Panc1 (cell line): ENCODE measurements around the gene WWOX.

Source experiments
- CTCF ChIP-seq: fragments of 450-650 bp; IDR thresholded peaks from 2 replicates; pipeline ENCODE4 v1.5.1; 2017; ENCODE audit warnings: mild to moderate bottlenecking
- POLR2AphosphoS5 ChIP-seq: IDR thresholded peaks from 2 replicates; pipeline ENCODE4 v1.6.1; 2012; ENCODE audit warnings: mild to moderate bottlenecking, low read depth, low read length, moderate library complexity
- REST ChIP-seq, 2 experiments: IDR thresholded peaks; 2 replicates each; pipeline ENCODE4 v1.6.1; 2011 to 2012; ENCODE audit warnings: low read depth in 2 of 2, control low read depth in 1 of 2, low read length in 1 of 2, mild to moderate bottlenecking in 1 of 2, moderate library complexity in 1 of 2; ENCODE audit not compliant: insufficient read depth in 1 of 2
- SIN3A ChIP-seq: IDR thresholded peaks from 2 replicates; pipeline ENCODE4 v1.6.1; 2012; ENCODE audit warnings: low read depth, mild to moderate bottlenecking, low read length, moderate library complexity, borderline replicate concordance; ENCODE audit not compliant: insufficient read depth

GRCh38 chr16:78895681-78896080 lies 796.2 kb downstream of the WWOX start:
- TF ChIP-seq CTCF (no peak), REST (IDR thresholded peaks at IDR 0.05; ENCODE audit: insufficient read depth in 1 of 2, low read depth in 2 of 2, low read length in 1 of 2) (no peak), POLR2AphosphoS5 (no peak), SIN3A (no peak)
